Measurements from ENCODE around the gene PKHD1. TPM values are rescaled to one million over a fixed set of nuclear protein-coding genes. Genes with fewer than 3 reads are reported as not detected.

PKHD1 gene
- total RNA-seq, 4 donors from 2014 or later = 0.16 to 0.60 (median 0.32) TPM

- H3K9me3 ChIP-seq = no peaks in the 10 kb centered on the region
- no peaks in the 10 kb centered on the region for H3K36me3 ChIP-seq
- intact Hi-C loops (cut with DNase I; ENCODE audit: low total_unique reads) = no loop called here
- no peaks in the 10 kb centered on the region for H3K27me3 ChIP-seq
- WGBS, 2 donors (ENCODE audit: low coverage in 1 of 2) = 83 to 84% methylated on average over 3 to 6 of the region's 6 CpGs
- in situ Hi-C loops (cut with MboI; ENCODE audit: low pct_ligation_motif_present in 1 of 4, low pct_unique_long_range_greater_than_20kb in 1 of 4, low sequenced_read_pairs in 3 of 4) = no loop called here
- H3K4me1 ChIP-seq = no peaks in the 10 kb centered on the region
- DNase-seq = no peak
- no peak overlapping the region for H3K4me3 ChIP-seq
- H3K27ac ChIP-seq = no peak overlapping the region
- TF ChIP-seq POLR2AphosphoS5 (IDR thresholded peaks at IDR 0.05) (no peak), EP300 (IDR thresholded peaks at IDR 0.05; ENCODE audit: low read depth) (no peak), POLR2A (IDR thresholded peaks at IDR 0.05) (no peak)
Measured at GRCh38 chr6:51619042-51619799, 468.2 kb downstream of the PKHD1 start.

DNA sequence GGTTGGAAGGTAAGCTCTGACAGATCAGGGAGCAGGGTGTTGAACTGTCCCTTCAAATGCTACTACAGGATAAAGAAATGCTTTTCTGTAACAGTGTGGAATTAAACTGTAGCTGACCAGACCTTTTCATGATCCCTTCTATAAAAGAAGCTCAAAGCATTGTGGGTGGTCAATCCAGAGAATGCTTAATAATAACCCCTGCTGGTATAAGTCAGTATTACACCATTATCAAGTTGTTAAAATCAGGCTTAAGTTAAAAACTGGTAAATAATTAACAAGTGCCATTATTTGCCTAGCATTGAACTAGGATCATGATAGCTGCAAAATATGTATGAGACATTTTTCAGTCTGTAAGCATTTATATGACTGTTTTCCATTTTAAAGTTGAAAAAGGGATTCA is 468.9 kb downstream of the PKHD1 start:
- H3K9me3 ChIP-seq = no peaks in the 10 kb centered on the region
- TF ChIP-seq EP300 (IDR thresholded peaks at IDR 0.05; ENCODE audit: low read depth) (no peak), CTCF (IDR thresholded peaks at IDR 0.05) (peak in 2 of 5 experiments; percentile 26 to 36), POLR2A (IDR thresholded peaks at IDR 0.05) (no peak)
- in situ Hi-C loops (cut with MboI; ENCODE audit: low pct_ligation_motif_present in 1 of 4, low pct_unique_long_range_greater_than_20kb in 1 of 4, low sequenced_read_pairs in 3 of 4) = no loop called here
- intact Hi-C loops (cut with DNase I; ENCODE audit: low total_unique reads) = no loop called here
- no peak for DNase-seq
- H3K4me3 ChIP-seq = no peak overlapping the region
- no peaks in the 10 kb centered on the region for H3K27me3 ChIP-seq
- H3K4me1 ChIP-seq = no peaks in the 10 kb centered on the region
- H3K36me3 ChIP-seq = no peaks in the 10 kb centered on the region
- no peak overlapping the region for H3K27ac ChIP-seq

DNA sequence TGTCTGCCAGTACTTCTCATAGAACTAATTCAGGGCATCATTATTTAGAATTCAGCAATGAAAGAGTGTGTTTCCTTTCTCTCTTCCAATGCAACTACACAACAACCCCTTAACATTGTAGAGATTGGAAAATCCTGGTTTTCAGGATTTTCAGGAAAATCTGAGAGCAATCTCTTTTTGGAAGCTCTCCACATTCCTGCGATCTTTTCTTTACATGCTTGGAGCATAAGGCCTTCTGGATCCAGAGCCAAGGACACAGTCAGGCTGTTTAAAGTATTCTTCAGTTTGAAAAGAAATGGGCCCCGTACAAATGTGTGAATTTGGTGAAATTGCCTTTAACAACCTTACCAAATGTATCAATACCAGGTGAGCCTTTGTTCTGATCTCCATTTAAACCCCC is 469.7 kb downstream of the PKHD1 start:
- no peaks in the 10 kb centered on the region for H3K9me3 ChIP-seq
- 33 to 74% methylated on average over 1 to 2 of the region's 2 CpGs for WGBS, 2 donors (ENCODE audit: low coverage in 1 of 2)
- DNase-seq = no peak
- no peak overlapping the region for H3K4me3 ChIP-seq
- no peaks in the 10 kb centered on the region for H3K36me3 ChIP-seq
- no peaks in the 10 kb centered on the region for H3K27me3 ChIP-seq
- no peak for TF ChIP-seq POLR2A (IDR thresholded peaks at IDR 0.05)
- no peak for TF ChIP-seq CTCF (IDR thresholded peaks at IDR 0.05)
- TF ChIP-seq POLR2AphosphoS5 (IDR thresholded peaks at IDR 0.05) = no peak
- TF ChIP-seq EP300 (IDR thresholded peaks at IDR 0.05; ENCODE audit: low read depth) = no peak
- intact Hi-C loops (cut with DNase I; ENCODE audit: low total_unique reads) (no loop called here), in situ Hi-C loops (cut with MboI; ENCODE audit: low pct_ligation_motif_present in 1 of 4, low pct_unique_long_range_greater_than_20kb in 1 of 4, low sequenced_read_pairs in 3 of 4) (no loop called here)
- H3K4me1 ChIP-seq = no peaks in the 10 kb centered on the region
- H3K27ac ChIP-seq = no peak overlapping the region

- Histone ChIP-seq H3K27ac (no peak overlapping the region), H3K36me3 (no peaks in the 10 kb centered on the region), H3K4me1 (no peaks in the 10 kb centered on the region), H3K9me3 (no peaks in the 10 kb centered on the region), H3K27me3 (no peaks in the 10 kb centered on the region), H3K4me3 (no peak overlapping the region)
- TF ChIP-seq POLR2AphosphoS5 (IDR thresholded peaks at IDR 0.05) (no peak), POLR2A (IDR thresholded peaks at IDR 0.05) (no peak), CTCF (IDR thresholded peaks at IDR 0.05) (no peak)
- no peak for DNase-seq
- in situ Hi-C loops (cut with MboI; ENCODE audit: low pct_ligation_motif_present in 1 of 4, low pct_unique_long_range_greater_than_20kb in 1 of 4, low sequenced_read_pairs in 3 of 4) = no loop called here
- 43 to 71% methylated on average over 1 of the region's 1 CpG for WGBS, 2 donors (ENCODE audit: low coverage in 1 of 2)
- intact Hi-C loops (cut with DNase I; ENCODE audit: low total_unique reads) = no loop called here
Measured at GRCh38 chr6:51616243-51616642, 471.2 kb downstream of the PKHD1 start.

DNA sequence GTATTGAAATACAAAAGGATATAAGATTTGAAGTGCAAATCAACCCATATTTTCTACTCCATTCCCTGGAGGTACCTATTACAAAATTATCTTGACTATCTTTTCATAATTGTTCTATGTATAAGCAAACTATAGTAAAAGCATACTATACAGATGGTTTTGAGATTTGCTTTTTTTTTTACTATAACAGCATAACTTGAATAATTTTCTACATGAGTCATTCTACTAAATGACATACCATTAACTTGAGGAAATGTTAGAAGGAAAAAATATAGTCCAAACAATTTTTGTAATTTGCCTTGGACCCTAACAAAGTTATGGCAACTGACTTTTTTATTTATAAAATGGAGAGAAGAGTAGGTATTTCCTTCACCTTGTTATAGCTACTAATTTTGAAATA is 472.7 kb downstream of the PKHD1 start:
- intact Hi-C loops (cut with DNase I; ENCODE audit: low total_unique reads) (no loop called here), in situ Hi-C loops (cut with MboI; ENCODE audit: low pct_ligation_motif_present in 1 of 4, low pct_unique_long_range_greater_than_20kb in 1 of 4, low sequenced_read_pairs in 3 of 4) (no loop called here)
- H3K4me3 ChIP-seq = no peak overlapping the region
- H3K4me1 ChIP-seq = no peaks in the 10 kb centered on the region
- H3K27me3 ChIP-seq = no peaks in the 10 kb centered on the region
- no peak for DNase-seq
- TF ChIP-seq EP300 (IDR thresholded peaks at IDR 0.05; ENCODE audit: low read depth) (no peak), CTCF (IDR thresholded peaks at IDR 0.05) (no peak), POLR2AphosphoS5 (IDR thresholded peaks at IDR 0.05) (no peak), POLR2A (IDR thresholded peaks at IDR 0.05) (no peak)
- no peak overlapping the region for H3K27ac ChIP-seq
- H3K36me3 ChIP-seq = no peaks in the 10 kb centered on the region
- H3K9me3 ChIP-seq = no peaks in the 10 kb centered on the region
